ACHN (cell line): ENCODE measurements around the gene RASA2.
"Not testable (repeated sequence)": the region's sequence is repeated elsewhere in the genome, so short reads cannot be mapped to it uniquely, and the experiment has no call there.

Experiments
- DNase-seq: peaks from one replicate; pipeline ENCODE4 v3.0.0-alpha.2; 2015
- in situ Hi-C: cut with HindIII; loops from 2 replicates; pipeline ENCODE4 v1.10.0; 2017; ENCODE audit warnings: low sequenced_read_pairs, low pct_ligation_motif_present, low pct_unique_long_range_greater_than_20kb

Gene RASA2

DNA sequence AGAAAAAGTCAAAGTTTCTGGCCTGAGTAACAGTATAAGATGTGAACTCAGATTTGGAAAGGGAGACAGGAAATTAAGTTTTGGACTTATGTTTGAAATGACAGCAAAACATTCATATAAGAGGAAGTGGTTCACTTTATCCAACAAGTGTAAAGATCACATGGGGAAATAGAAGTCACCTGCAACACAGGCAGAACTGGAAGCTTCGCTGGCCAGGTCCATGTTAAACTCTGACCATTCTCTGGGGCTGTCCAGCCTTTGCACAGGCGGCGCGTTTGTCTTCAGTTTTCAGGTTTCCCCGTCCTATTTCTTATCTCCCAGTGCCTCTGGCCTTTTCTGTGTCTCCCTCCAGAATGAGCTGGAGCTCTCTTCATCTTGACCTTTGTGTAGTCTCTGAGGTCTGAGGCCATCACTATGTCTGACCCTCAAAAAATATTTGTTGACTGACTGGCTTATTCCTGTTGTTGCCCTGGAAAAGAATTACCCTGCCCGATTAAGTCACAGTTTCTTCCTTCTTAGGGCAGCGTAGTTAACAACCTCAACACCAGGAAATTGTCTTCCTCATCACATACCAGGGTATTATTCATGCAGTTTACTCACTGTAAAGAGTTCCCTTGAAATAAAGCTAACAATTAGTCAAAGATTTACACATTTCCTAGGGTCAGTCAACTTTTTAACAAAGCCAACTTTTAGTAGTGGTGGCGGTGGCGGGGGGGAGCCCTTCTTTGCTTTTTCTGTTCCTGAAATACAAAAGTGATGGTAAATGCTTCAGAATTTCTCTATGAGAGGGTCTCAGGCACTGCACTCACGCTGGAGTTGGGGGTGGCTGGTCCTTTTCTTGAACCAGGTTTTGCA is 959 bp upstream of the RASA2 start:
- in situ Hi-C loops, result no loop called here
- peak; percentile 71 for DNase-seq

DNA sequence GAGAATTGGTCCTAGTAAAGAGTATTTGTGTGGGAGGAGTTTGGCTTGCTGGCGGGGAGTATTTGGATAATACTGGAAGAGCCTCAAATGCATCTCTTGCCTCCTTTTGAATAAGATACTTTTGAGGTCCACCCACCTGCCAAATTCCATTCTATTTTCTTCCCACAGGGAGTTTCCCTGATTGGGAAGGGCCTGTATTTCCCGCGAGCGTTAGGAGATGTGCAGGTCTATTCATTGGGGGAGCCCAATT is 406 bp upstream of the RASA2 start:
- in situ Hi-C loops, result no loop called here
- no peak for DNase-seq

DNA sequence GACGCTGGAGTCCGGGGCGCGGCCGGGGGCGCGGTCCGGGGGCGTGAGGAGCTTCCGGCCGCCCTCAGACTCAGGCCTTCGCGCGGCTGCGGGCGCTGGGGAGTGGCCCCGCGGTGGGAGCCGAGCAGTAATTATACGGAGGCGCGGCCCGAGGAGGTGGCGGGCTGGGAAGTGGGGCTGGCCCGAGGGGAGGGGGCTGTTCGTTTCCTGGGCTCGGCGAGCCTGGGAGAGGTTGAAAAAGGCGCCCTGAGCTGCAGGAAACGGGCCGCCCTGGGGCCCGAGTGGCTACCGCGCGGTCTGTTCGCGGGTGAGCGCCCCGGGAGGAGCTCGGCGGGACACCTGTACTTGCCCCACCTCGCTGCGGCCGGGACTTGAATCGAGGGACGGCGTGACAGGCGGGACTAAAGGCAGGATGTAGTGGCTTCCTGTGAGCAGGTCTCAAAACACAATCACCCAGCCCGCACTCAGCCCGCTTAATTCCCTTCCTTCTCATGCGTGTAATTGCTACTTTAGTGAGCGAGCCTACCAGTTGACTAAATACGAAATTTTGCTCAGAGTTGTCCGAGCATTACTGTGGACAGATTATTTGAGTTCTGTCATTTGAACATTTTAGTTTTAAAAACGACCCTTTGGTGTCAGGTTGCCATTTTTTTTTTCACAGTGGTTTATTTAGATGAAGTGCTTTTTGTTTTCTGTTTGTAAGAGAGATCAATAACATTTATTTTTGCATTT is 860 bp downstream of the RASA2 start:
- in situ Hi-C loops, result no loop called here
- peak; percentile 68 for DNase-seq

DNA sequence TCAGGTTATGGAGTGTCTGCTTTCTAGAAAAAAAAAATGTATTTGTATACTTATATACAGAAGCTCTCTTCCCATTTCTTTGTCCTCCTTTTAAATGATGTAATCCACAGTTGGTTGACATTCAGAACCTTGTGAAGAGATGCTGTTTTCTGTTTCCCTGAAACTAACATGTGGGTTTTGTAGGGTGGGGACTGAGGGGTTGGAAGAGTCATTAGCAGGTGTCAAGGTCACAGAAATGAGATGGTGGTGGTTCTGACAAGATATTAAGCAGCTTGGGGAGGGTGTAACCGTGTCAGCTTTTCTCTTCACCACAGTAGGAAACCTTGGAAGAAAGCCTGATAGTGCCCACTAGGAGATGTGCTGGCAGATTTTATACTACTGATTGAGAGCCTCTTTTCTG is 2.4 kb downstream of the RASA2 start:
- in situ Hi-C loops, result no loop called here
- DNase-seq, result no peak

DNA sequence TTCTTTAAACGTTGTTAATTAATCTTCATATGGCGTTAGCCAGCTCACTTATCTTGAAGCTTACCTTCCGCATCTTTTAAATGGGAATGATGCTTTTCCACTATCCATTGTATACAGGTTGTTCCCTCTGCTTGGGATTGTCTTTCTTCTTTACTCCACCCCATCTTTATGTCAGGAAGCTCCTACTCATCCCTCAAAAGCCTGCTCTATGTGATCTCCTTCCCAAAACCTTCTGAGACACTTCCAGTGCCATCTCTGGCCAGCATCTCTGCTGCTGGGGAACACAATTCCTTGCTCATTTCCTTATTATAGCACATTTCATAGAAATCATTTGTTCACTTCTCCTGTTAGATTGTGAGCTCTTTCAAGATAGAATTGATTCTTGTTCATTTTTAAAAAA is 4.3 kb downstream of the RASA2 start:
- no peak for DNase-seq
- in situ Hi-C loops, result no loop called here

DNA sequence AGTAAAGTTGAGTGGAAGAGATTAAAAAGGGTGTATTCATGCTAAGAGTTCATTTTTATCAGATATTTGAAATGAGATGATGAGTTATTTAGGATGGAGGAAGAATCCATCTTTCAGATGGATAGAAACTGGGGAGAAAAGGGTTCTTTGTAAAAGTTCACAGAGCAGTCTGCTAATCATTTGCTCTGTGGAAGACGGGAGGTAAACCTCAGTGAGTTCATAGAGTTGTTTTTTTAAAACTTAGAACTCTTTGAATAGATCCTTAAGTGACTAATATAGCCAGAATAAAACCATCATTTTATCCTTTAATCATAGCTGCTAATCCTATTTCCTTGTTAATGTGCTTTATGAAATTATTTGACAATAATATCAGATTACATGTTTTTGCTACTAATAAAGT is 5.1 kb downstream of the RASA2 start:
- no peak for DNase-seq
- in situ Hi-C loops, result no loop called here

DNA sequence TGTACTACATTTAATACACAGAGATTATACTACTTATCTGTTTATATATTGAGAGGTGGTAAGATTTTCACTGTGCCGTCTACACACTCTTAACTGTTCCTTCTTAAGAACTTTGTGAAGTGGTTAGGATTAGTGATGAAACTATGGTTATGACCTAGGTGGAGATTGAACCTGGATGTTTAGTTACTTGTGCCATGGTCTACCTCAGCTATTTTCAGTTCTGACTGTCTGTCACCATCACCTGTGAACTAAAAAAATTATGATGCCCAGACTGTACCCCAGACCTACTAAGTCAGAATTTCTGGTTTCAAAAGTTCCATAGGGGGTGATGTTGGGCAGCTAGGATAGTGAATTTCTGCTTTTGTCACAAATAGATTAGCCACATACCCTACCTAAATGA is 6.4 kb downstream of the RASA2 start:
- in situ Hi-C loops, result no loop called here
- DNase-seq, result no peak

DNA sequence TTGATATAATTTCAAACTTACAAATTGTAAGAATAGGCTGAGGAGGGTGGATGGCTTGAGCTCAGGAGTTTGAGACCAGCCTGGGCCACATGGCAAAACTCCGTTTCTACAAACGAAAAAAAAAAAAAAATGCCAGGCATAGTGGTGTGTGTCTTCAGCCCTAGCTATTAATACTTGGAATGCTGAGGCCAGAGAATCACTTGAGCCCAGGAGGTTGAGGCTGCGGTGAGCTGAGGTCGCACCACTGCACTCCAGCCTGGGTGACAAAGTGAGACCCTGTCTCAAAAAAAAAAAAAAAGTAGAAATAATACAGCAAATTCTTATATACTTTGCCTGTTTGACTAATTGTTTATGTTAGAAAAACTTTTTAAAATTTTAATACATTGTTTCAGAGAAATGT is 10.8 kb downstream of the RASA2 start:
- in situ Hi-C loops, DNase-seq: not testable (repeated sequence)

DNA sequence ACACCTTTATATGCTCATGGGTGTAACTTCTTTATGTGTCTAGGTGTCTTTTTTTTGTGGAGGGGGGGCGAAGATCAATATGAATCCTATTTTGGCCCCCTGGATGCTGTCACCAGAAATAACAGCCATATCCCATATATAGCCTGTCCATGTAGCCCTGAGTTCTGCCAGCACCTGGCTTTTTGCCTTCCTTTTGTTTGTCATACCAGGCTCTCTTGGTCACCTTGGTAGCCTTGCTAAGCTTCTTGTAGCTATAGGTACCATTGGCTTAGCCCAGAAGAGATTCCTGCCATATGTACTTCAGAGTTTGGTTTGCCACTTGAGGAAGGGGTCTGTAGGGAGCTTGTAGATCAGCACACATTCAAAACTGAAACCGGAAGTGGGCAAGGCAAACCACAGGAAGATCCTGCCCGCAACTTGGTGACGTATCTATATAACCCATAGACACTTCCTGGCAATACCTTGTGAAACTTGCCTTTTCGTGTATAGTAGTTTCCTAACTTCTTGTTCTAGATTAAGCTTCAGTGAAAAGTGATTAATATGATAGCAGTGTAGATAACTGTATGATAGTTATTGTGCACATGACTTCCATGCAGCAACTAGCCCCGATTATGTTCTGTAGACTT is 11.9 kb downstream of the RASA2 start:
- DNase-seq, result no peak
- in situ Hi-C loops, result no loop called here

DNA sequence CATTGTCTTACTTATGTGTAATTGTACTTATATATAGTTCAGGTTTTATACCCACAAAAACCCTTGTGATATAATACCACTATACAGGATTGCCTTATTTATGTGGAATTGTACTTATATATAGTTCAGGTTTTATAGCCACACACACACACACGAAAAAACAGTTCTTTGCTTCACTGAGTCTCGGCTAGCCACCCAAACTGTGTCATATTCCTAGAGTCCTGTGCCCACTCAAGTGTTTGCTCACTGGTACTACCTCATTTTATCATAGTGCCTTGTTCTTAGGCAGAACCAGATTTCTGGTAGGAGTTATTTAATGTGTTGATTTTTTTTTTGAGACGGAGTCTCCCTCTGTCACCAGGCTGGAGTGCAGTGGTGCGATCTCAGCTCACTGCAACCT is 12.5 kb downstream of the RASA2 start:
- in situ Hi-C loops, result no loop called here

DNA sequence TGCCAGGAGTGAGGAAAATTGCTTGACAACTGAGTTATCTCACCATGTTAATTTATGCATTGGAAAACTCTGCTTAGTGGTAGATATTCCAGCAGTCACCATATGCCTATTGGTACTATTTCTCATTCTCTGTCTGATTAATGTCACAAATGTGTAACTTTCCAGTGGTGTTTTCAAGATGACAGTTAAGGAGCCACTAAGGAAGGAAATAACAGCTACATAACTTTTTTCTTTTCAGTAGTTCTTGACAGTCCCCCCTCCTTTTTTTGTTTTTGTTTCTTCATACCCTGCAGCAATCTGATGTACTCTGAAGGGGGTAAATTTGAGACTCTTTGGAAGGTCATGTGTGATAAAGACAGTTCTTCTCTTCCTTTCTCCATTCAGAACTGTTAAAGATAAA is 13.1 kb downstream of the RASA2 start:
- in situ Hi-C loops, result no loop called here

More for the DNA sequence above, 12.5 kb downstream of the RASA2 start:
- no peak for DNase-seq

DNA sequence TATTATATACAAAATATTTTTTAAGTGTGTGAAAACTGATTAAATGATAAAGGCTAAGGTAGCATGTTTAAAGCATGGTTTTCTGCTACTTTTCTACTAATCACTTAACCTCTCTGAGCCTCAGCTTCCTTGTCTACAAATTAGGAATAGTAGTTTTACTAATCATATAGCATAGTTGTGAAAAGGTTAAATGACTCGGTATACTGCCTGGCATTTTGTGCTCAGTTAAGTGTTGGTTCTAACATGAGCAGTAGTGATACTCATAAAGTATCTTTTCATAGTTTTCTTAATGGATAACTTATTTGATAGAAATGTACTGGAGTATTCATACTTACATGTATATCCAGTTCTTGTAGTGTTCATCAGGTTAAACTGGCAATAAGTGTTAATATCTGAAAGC is 13.6 kb downstream of the RASA2 start:
- in situ Hi-C loops, result no loop called here
- no peak for DNase-seq

More for the DNA sequence above, 13.1 kb downstream of the RASA2 start:
- no peak for DNase-seq

DNA sequence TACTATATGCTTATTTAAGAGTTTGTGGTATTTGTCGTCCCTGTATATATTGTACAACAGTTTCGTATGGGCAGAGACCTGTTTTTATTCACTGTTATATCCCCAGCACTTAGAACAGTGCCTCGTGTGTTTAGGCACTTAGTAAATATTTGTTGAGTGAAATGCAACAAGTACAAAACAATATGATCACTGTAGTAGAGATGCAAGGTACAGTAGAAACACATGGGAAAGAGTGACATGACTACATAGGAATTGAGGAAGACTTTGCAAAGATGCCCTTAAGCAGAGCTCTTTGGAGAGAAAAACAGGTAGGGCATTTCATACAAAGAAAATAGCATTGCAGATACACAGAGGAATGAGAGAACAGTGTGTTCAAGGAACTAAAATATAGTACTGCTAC is 18.3 kb downstream of the RASA2 start:
- no peak for DNase-seq
- in situ Hi-C loops, result no loop called here

DNA sequence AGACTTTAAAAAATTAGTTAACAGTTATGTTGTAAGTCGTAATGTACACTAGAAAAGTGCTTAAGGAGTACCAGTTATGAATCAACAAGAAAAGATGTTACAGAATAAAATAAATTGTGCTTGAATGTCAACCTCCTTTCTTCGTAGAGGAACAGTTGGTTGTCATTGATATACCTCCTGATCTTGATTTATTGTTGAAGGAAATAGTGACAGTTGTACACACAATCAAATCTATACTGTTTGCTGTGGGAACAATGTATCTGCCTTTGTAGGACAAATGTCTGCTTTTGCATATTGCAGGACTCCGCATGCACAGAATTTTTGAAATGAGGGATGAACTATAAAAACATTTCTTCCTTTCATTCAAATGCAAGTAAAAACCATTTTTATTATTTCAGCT is 19.2 kb downstream of the RASA2 start:
- in situ Hi-C loops, result no loop called here
- no peak for DNase-seq

DNA sequence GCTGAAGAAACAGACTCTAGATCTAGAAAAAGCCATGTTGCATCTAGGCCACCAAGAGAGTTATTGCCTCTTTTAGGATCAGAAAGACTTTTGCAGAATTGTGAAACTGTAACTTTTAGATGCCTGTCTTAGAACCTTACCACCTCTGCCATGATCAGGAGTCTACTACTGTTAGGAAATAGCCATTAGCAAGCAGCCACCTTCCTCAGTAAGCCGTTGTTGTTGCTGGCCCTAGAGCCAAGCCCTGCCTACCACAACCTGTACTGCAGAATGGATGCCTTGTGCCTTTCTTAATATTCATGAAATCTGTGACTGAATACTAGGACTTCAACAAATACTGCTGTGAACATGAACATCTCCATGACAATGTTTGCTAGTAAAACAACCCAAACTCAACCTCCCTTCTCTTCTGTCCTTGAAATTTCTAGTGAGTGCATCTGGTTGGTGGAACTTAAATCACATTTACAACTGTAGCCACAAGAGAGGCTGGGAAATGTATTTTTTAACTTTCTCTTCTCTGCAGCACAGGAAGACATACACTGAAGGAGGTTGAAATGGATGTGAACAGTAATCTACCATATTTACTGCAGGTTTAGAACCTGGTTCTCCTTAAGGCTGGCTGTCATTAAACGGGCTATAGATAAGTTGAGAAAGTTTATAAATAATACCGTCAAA is 20.7 kb downstream of the RASA2 start:
- in situ Hi-C loops, result no loop called here

DNA sequence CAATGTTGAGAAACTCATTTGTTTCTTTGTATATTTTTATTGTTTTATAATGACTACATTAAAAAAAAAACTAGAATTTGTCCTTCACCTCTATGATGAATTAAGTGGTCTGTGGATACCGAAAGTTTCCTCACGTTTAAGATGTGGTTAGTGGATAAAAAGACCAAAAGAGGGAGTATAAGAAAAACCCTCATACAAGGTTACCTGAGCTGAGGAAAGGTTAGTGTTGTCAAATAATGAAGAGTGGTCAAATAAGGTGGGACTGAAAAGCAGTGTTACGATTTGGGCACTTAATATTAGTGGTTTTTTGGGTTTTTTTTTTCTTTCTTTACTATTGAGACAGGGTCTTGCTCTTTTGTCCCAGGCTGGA is 21.2 kb downstream of the RASA2 start:
- in situ Hi-C loops, result no loop called here
- DNase-seq, result no peak

More for the DNA sequence above, 20.7 kb downstream of the RASA2 start:
- DNase-seq, result no peak

DNA sequence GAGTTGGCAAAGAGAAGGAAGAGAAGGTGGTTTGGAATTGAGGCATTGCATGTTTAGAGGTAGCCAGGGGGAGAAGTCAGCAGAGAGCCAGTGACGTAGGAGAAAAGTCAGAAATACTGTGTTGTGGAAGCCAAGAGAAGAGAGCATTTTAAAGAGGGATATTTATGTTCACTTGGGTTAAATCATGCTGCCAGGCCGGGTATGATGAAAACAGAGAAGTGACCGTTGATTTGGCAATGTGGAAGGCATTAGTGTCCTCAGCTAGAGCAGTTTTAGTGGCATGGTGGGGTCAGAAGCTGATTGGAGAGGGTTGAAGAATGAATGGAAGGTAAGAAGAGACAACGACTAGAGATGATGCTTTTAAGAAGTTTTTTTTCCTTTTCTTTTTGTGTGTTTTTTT is 24.5 kb downstream of the RASA2 start:
- in situ Hi-C loops, result no loop called here
- no peak for DNase-seq

DNA sequence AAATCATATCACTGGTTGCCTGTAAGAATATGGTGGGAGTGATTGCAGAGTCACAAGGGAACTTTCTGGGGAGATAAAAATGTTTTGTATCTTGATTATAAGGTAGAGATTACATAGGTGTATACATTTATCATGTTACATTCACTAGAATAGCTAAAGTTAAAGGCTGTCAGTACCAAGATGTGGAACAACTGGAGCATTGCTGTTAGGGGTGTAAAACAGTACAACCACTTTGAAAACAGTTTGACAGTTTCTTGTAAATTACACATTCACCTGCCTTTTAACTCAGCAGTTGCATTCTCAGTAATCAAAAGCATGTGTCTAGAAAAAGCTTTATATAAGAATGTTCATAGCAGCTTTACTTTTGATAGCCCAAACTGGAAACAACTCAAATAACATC is 27.6 kb downstream of the RASA2 start:
- in situ Hi-C loops, result no loop called here
- no peak for DNase-seq

DNA sequence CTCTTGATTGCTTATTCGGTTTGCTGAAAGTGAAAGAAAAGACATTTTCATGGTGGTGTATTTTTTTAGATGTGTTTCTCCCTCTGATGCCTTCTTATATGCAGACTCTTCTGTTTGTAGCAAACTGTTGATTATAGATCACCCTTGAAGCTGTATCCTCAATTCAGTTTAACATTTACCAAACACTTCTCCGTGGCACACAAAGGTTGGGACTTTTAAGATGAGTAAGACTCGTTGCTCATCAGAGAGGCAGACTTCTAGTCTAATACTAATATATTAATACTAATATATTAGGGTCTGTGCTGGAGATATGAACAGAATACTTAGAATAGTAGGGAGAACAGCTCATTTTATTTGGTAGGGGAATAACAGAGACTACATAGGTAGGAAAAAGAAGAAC is 32.8 kb downstream of the RASA2 start:
- in situ Hi-C loops, result no loop called here
- DNase-seq, result no peak
